GM12892 (cell line): Measurements from ENCODE around the gene RGS14.

Experiments used
- POLR2A ChIP-seq: IDR thresholded peaks from 2 replicates; pipeline ENCODE4 v1.6.1; 2011; ENCODE audit warnings: low read depth, low read length, control low read depth
- POLR2AphosphoS5 ChIP-seq: IDR thresholded peaks from 2 replicates; pipeline ENCODE4 v1.6.1; 2011; ENCODE audit warnings: low read depth, low read length, control low read depth
- TAF1 ChIP-seq: IDR thresholded peaks from 2 replicates; pipeline ENCODE4 v1.6.1; 2011; ENCODE audit warnings: low read depth, mild to moderate bottlenecking, control low read depth, low read length, borderline replicate concordance

- TF ChIP-seq POLR2A (no peak), TAF1 (no peak), POLR2AphosphoS5 (no peak)
These were observed 51.5 kb downstream of the RGS14 start, which contains the start of gene F12 for GRCh38 chr5:177409043-177409801.
